ENCODE results near the gene PGAP3.

The PGAP3 gene

GRCh38 chr17:39705786-39706348, 18.0 kb upstream of the PGAP3 start:
- DNase-seq (ENCODE audit: low spot score) = no peak
- peak overlapping the region; percentile 69 to 85 for H3K27ac ChIP-seq
- no peak for TF ChIP-seq CTCF (IDR thresholded peaks at IDR 0.05)
- H3K4me3 ChIP-seq = peak overlapping the region; percentile 51

- peak; percentile 32 for TF ChIP-seq CTCF (IDR thresholded peaks at IDR 0.05)
- H3K27ac ChIP-seq = peak overlapping the region; percentile 69 to 85
- no peak for DNase-seq (ENCODE audit: low spot score)
- H3K4me3 ChIP-seq = peak overlapping the region; percentile 51
Measured at GRCh38 chr17:39704821-39705551, 17.1 kb upstream of the PGAP3 start.

- Histone ChIP-seq H3K27ac (peak overlapping the region; percentile 8 to 85), H3K4me3 (no peak overlapping the region)
- no peak for TF ChIP-seq CTCF (IDR thresholded peaks at IDR 0.05)
- DNase-seq (ENCODE audit: low spot score) = no peak
Measured at GRCh38 chr17:39703913-39704312, 16.1 kb upstream of the PGAP3 start.

GRCh38 chr17:39702901-39703893, 15.3 kb upstream of the PGAP3 start:
- no peak for TF ChIP-seq CTCF (IDR thresholded peaks at IDR 0.05)
- Histone ChIP-seq H3K4me3 (no peak overlapping the region), H3K27ac (peak overlapping the region in 1 of 2 donors; percentile 85)
- DNase-seq (ENCODE audit: low spot score) = no peak

GRCh38 chr17:39701784-39702422, 14.0 kb upstream of the PGAP3 start:
- DNase-seq (ENCODE audit: low spot score) = no peak
- H3K4me3 ChIP-seq = peak overlapping the region; percentile 100
- no peak for TF ChIP-seq CTCF (IDR thresholded peaks at IDR 0.05)
- peak overlapping the region in 1 of 2 donors; percentile 97 for H3K27ac ChIP-seq

- TF ChIP-seq CTCF (IDR thresholded peaks at IDR 0.05) = no peak
- H3K4me3 ChIP-seq = peak overlapping the region; percentile 100
- no peak for DNase-seq (ENCODE audit: low spot score)
- H3K27ac ChIP-seq = peak overlapping the region; percentile 79 to 97
Measured at GRCh38 chr17:39701012-39701783, 13.3 kb upstream of the PGAP3 start.

All from coronary artery (tissue), 2 donors.